SK-N-SH treated with all-trans-retinoic acid at 6 μM for 48 hours (cell line): Measurements from ENCODE around the gene MAML2.
A peak's percentile ranks its signal among the peaks of the same experiment; 100 is the strongest.

Experiments used
- ATAC-seq: fragments of 200-7000 bp; cut with Tn5 transposase; 3 replicates; pipeline ENCODE4 v1.9.1; 2020; ENCODE audit warnings: mild to moderate bottlenecking, moderate library complexity
- ARNTL ChIP-seq: fragments of 450-650 bp; formaldehyde crosslinking; IDR thresholded peaks from 2 replicates; pipeline ENCODE4 v1.5.0; 2020; ENCODE audit warnings: low read depth, mild to moderate bottlenecking, moderate library complexity, borderline replicate concordance
- BACH2 ChIP-seq: fragments of 250-450 bp; sonication (Bioruptor Pico); IDR thresholded peaks from 2 replicates; pipeline ENCODE4 v1.9.0; 2021; ENCODE audit warnings: mild to moderate bottlenecking, borderline replicate concordance
- CSDC2 ChIP-seq: fragments of 250-450 bp; sonication (Bioruptor Pico); IDR thresholded peaks from 2 replicates; pipeline ENCODE4 v1.5.0; 2020; ENCODE audit warnings: mild to moderate bottlenecking, moderate library complexity
- ESRRG ChIP-seq: fragments of 250-450 bp; sonication (Bioruptor Pico); IDR thresholded peaks from 2 replicates; pipeline ENCODE4 v1.6.1; 2021; ENCODE audit warnings: mild to moderate bottlenecking
- ISL1 ChIP-seq: fragments of 250-450 bp; sonication (Bioruptor Pico); IDR thresholded peaks from 2 replicates; pipeline ENCODE4 v2.1.2; 2022; ENCODE audit warnings: mild to moderate bottlenecking, moderate library complexity
- OSR1 ChIP-seq: fragments of 250-450 bp; sonication (Bioruptor Pico); IDR thresholded peaks from 2 replicates; pipeline ENCODE4 v1.8.0; 2022; ENCODE audit warnings: moderate library complexity, mild to moderate bottlenecking, inconsistent platforms
- PPARA ChIP-seq: fragments of 250-450 bp; sonication (Bioruptor Pico); IDR thresholded peaks from 2 replicates; pipeline ENCODE4 v1.5.0; 2020; ENCODE audit warnings: mild to moderate bottlenecking, borderline replicate concordance
- RARB ChIP-seq: fragments of 250-450 bp; sonication (Bioruptor Pico); IDR thresholded peaks from 2 replicates; pipeline ENCODE4 v1.8.0; 2021; ENCODE audit warnings: mild to moderate bottlenecking, moderate library complexity
- SNAI2 ChIP-seq: fragments of 250-450 bp; sonication (Bioruptor Pico); IDR thresholded peaks from 2 replicates; pipeline ENCODE4 v1.5.0; 2020; ENCODE audit warnings: mild to moderate bottlenecking, moderate library complexity
- TCF4 ChIP-seq: fragments of 250-450 bp; sonication (Bioruptor Pico); IDR thresholded peaks from 2 replicates; pipeline ENCODE4 v1.8.0; 2021; ENCODE audit warnings: mild to moderate bottlenecking, moderate library complexity, borderline replicate concordance
- TOX ChIP-seq: fragments of 250-450 bp; sonication (Bioruptor Pico); IDR thresholded peaks from 2 replicates; pipeline ENCODE4 v1.8.0; 2021; ENCODE audit warnings: mild to moderate bottlenecking, moderate library complexity, borderline replicate concordance
- ZC3H10 ChIP-seq: fragments of 250-450 bp; sonication (Bioruptor Pico); IDR thresholded peaks from 2 replicates; pipeline ENCODE4 v1.5.1; 2021; ENCODE audit warnings: mild to moderate bottlenecking, moderate library complexity
- ZFP3 ChIP-seq: fragments of 250-450 bp; sonication (Bioruptor Pico); IDR thresholded peaks from 2 replicates; pipeline ENCODE4 v1.5.0; 2020; ENCODE audit warnings: mild to moderate bottlenecking, moderate library complexity
- ZNF565 ChIP-seq: fragments of 450-650 bp; formaldehyde crosslinking; conservative IDR thresholded peaks from 2 replicates; pipeline ENCODE4 v1.5.0; 2020; ENCODE audit warnings: low read depth, mild to moderate bottlenecking, moderate library complexity
- ZNF70 ChIP-seq: fragments of 450-650 bp; formaldehyde crosslinking; IDR thresholded peaks from 2 replicates; pipeline ENCODE4 v1.5.0; 2020; ENCODE audit warnings: mild to moderate bottlenecking, moderate library complexity
- TF ChIP-seq, protein P1 (sequence below): fragments of 250-450 bp; sonication (Bioruptor Pico); IDR thresholded peaks from 2 replicates; pipeline ENCODE4 v1.8.0; 2020; ENCODE audit warnings: mild to moderate bottlenecking, moderate library complexity, borderline replicate concordance
- TF ChIP-seq, protein P2 (sequence below): fragments of 250-450 bp; sonication (Bioruptor Pico); IDR thresholded peaks from 2 replicates; pipeline ENCODE4 v1.8.0; 2021; ENCODE audit warnings: low read depth, mild to moderate bottlenecking, moderate library complexity, borderline replicate concordance
- TF ChIP-seq, protein P3 (sequence below): fragments of 250-450 bp; sonication (Bioruptor Pico); IDR thresholded peaks from 2 replicates; pipeline ENCODE4 v1.5.1; 2021; ENCODE audit warnings: mild to moderate bottlenecking, moderate library complexity
- TF ChIP-seq, protein P4 (sequence below): fragments of 250-450 bp; sonication (Bioruptor Pico); IDR thresholded peaks from 2 replicates; pipeline ENCODE4 v1.5.0; 2020; ENCODE audit warnings: mild to moderate bottlenecking, moderate library complexity

MAML2 gene

DNA sequence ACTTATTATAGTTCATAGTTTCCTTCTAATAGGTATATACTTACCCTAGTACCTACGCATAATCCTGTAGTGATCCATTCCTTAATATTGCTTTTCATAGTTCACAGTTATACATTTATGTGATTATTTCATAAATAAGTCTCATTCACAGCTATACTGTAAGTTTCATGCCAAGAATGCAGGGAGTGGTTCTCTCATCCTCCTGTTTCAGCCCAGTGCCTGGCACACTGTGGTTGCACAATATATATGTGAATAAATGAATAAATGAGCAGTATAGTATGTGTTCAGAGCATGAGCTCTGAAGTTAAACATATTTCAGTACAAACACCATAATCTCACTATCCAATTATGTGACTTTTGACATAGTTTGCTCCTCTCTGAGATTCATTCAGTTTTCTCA, 115.8 kb downstream of the MAML2 start:
- no peak for TF ChIP-seq CSDC2 (CRISPR knock-in tag)
- TF ChIP-seq TOX: no peak
- TF ChIP-seq BACH2: no peak
- TF ChIP-seq SNAI2: no peak
- TF ChIP-seq, protein P1, sequence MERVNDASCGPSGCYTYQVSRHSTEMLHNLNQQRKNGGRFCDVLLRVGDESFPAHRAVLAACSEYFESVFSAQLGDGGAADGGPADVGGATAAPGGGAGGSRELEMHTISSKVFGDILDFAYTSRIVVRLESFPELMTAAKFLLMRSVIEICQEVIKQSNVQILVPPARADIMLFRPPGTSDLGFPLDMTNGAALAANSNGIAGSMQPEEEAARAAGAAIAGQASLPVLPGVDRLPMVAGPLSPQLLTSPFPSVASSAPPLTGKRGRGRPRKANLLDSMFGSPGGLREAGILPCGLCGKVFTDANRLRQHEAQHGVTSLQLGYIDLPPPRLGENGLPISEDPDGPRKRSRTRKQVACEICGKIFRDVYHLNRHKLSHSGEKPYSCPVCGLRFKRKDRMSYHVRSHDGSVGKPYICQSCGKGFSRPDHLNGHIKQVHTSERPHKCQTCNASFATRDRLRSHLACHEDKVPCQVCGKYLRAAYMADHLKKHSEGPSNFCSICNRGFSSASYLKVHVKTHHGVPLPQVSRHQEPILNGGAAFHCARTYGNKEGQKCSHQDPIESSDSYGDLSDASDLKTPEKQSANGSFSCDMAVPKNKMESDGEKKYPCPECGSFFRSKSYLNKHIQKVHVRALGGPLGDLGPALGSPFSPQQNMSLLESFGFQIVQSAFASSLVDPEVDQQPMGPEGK: no peak
- no peak for TF ChIP-seq ZFP3 (CRISPR knock-in tag)
- no peak for TF ChIP-seq ESRRG (CRISPR knock-in tag)
- TF ChIP-seq ZNF565 (CRISPR knock-in tag): no peak
- TF ChIP-seq ARNTL: no peak
- TF ChIP-seq, protein P2, sequence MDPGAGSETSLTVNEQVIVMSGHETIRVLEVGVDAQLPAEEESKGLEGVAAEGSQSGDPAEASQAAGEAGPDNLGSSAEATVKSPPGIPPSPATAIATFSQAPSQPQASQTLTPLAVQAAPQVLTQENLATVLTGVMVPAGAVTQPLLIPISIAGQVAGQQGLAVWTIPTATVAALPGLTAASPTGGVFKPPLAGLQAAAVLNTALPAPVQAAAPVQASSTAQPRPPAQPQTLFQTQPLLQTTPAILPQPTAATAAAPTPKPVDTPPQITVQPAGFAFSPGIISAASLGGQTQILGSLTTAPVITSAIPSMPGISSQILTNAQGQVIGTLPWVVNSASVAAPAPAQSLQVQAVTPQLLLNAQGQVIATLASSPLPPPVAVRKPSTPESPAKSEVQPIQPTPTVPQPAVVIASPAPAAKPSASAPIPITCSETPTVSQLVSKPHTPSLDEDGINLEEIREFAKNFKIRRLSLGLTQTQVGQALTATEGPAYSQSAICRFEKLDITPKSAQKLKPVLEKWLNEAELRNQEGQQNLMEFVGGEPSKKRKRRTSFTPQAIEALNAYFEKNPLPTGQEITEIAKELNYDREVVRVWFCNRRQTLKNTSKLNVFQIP (CRISPR knock-in tag): no peak
- no peak for ATAC-seq

DNA sequence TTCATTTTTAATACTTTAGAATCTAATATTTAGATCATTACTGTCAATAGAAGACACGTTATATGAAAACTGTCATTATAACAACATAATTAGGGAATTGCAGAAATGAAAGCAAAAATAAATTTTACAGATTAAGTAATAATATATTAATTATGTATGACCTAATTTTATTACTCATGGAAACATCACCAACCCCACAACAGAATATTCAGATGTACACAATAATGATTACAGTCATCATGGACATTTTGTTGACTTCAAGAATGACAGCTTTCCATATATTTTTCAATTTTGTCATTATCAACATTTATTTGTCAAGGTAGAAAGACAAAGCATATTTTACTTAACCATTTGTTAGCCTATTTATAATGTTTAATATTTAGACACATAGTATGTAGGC, 119.9 kb downstream of the MAML2 start:
- TF ChIP-seq RARB (CRISPR knock-in tag) (no peak), ESRRG (CRISPR knock-in tag) (no peak), SNAI2 (no peak), ZNF70 (CRISPR knock-in tag) (no peak), ZFP3 (CRISPR knock-in tag) (no peak), ZC3H10 (CRISPR knock-in tag) (no peak), CSDC2 (CRISPR knock-in tag) (no peak), OSR1 (CRISPR knock-in tag) (no peak), BACH2 (no peak), ISL1 (CRISPR knock-in tag) (no peak)
- TF ChIP-seq, protein P2 (CRISPR knock-in tag): no peak
- TF ChIP-seq, protein P3, sequence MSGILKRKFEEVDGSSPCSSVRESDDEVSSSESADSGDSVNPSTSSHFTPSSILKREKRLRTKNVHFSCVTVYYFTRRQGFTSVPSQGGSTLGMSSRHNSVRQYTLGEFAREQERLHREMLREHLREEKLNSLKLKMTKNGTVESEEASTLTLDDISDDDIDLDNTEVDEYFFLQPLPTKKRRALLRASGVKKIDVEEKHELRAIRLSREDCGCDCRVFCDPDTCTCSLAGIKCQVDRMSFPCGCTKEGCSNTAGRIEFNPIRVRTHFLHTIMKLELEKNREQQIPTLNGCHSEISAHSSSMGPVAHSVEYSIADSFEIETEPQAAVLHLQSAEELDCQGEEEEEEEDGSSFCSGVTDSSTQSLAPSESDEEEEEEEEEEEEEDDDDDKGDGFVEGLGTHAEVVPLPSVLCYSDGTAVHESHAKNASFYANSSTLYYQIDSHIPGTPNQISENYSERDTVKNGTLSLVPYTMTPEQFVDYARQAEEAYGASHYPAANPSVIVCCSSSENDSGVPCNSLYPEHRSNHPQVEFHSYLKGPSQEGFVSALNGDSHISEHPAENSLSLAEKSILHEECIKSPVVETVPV (CRISPR knock-in tag): no peak
- TF ChIP-seq, protein P1: no peak
- TF ChIP-seq, protein P4, sequence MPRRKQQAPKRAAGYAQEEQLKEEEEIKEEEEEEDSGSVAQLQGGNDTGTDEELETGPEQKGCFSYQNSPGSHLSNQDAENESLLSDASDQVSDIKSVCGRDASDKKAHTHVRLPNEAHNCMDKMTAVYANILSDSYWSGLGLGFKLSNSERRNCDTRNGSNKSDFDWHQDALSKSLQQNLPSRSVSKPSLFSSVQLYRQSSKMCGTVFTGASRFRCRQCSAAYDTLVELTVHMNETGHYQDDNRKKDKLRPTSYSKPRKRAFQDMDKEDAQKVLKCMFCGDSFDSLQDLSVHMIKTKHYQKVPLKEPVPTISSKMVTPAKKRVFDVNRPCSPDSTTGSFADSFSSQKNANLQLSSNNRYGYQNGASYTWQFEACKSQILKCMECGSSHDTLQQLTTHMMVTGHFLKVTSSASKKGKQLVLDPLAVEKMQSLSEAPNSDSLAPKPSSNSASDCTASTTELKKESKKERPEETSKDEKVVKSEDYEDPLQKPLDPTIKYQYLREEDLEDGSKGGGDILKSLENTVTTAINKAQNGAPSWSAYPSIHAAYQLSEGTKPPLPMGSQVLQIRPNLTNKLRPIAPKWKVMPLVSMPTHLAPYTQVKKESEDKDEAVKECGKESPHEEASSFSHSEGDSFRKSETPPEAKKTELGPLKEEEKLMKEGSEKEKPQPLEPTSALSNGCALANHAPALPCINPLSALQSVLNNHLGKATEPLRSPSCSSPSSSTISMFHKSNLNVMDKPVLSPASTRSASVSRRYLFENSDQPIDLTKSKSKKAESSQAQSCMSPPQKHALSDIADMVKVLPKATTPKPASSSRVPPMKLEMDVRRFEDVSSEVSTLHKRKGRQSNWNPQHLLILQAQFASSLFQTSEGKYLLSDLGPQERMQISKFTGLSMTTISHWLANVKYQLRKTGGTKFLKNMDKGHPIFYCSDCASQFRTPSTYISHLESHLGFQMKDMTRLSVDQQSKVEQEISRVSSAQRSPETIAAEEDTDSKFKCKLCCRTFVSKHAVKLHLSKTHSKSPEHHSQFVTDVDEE: no peak
- ATAC-seq: no peak

DNA sequence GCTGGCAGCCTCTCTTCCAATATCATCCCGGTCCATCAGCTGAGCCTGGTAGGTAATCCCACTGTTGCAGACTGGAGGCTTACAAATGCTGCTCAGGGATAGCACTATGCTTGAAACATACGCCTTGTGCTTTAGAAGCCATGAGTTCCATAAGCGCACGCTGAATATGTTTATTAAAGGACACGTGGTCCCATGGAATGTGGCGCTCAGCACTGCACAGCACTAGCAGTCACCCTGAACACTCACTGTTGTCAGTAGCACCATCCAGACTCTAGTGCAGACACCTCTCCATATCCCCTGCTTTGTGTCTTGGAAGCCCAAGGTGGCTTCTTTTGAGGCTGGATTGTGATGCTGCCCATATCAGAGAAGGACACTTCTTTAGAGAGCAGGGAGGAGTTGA, 120.9 kb downstream of the MAML2 start:
- peak; percentile 18; the same call in 2 of the 3 replicates for ATAC-seq
- TF ChIP-seq, protein P1: no peak
- TF ChIP-seq SNAI2 (no peak), TCF4 (CRISPR knock-in tag) (no peak), ZC3H10 (CRISPR knock-in tag) (no peak), ZFP3 (CRISPR knock-in tag) (no peak), ISL1 (CRISPR knock-in tag) (no peak), CSDC2 (CRISPR knock-in tag) (no peak), PPARA (CRISPR knock-in tag) (no peak), BACH2 (no peak)
- TF ChIP-seq, protein P4: no peak
